Choroid plexus epithelial cell (primary cell): ENCODE data around the gene LYPLA2.
"Not testable (repeated sequence)": the region's sequence is repeated elsewhere in the genome, so short reads cannot be mapped to it uniquely, and the experiment has no call there.

Experiments
- DNase-seq: peaks from one replicate; pipeline ENCODE4 v3.0.0-alpha.2; 2010; ENCODE audit warnings: low read depth
- H3K4me3 ChIP-seq: 2 replicates; pipeline ENCODE4 v1.5.1; 2011; ENCODE audit warnings: low read depth, mild to moderate bottlenecking, control low read depth, low read length, moderate library complexity
- CTCF ChIP-seq: conservative IDR thresholded peaks from 2 replicates; pipeline ENCODE4 v1.5.1; 2011; ENCODE audit warnings: low read depth, mild to moderate bottlenecking, control low read depth, inconsistent platforms, low read length, moderate library complexity

LYPLA2 gene

DNA sequence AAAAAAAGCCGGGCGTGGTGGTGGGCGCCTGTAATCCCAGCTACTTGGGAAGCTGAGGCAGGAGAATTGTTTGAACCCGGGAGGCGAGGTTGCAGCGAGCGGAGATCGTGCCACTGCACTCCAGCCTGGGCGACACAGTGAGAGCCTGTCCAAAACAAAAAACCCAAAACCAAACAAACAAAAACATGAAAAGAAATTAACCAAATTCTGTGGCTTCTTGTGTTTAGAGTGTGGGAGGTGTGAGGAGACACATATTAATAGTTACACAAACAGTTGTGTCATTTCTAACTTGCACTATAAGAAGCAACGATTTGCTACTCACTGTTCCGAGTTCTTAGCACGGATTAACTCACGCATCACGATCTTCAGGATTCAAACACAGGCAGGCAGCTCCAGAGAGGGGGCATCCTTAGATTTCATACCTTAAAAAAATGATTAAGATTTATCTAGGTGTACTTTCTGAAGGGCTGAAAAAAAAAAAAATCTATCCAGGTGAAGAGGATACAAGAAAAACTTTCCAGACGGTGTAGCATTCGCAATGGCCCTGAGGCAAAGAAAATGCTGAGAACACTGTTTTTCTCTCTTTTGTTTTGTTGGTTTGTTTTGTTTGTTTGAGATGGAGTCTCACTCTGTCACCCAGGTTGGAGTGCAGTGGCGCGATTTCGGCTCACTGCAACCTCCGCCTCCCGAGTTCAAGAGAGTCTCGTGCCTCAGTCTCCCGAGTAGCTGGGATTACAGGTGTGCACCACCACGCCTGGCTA, 35.0 kb downstream of the LYPLA2 start:
- no peak for TF ChIP-seq CTCF
- DNase-seq: no peak
- peak overlapping the region; percentile 100 for H3K4me3 ChIP-seq

DNA sequence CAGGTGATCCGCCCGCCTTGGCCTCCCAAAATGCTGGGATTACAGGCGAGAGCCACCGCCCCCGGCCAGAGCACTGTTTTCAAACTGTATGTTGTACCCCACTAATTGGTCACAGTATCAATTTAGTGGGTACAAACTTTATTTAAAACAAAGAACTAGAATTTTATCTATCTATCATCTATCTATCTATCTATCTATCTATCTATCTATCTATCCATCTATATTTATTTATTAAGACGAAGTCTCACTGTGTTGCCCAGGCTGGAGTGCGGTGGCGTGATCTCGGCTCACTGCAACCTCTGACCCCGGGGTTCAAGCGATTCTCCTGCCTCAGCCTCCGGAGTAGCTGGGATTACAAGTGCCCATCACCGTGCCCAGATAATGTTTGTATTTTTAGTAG, 35.6 kb downstream of the LYPLA2 start:
- not testable (repeated sequence) for DNase-seq, H3K4me3 ChIP-seq

DNA sequence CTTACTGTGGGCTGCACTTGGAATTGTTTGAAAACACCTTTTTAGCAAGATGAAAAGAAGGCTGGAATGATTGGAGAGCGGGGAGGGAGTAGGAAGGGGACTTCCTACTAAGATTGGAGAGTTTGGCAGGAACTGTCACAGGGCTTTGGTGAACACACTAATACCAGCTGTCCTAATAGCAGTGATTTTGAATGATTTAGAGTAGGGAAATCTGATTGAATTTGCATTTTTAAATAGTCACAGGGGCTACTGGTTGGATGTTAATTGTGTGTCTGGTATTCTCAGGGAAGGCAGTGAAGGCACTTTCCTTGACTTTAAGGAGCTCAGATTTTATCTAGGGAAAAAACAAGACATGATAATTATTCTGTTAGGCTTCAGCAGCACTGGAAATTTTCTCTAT, 36.8 kb downstream of the LYPLA2 start:
- no peak overlapping the region for H3K4me3 ChIP-seq
- DNase-seq: no peak
- no peak for TF ChIP-seq CTCF

- not testable (repeated sequence) for DNase-seq, H3K4me3 ChIP-seq
Observed at GRCh38 chr1:23834156-23834555, 43.2 kb downstream of the LYPLA2 start.

- no peak for DNase-seq
- H3K4me3 ChIP-seq: no peak overlapping the region
- no peak for TF ChIP-seq CTCF
Observed at GRCh38 chr1:23836037-23836436, 45.1 kb downstream of the LYPLA2 start.

GRCh38 chr1:23837908-23838307, 47.0 kb downstream of the LYPLA2 start:
- DNase-seq: no peak
- no peak for TF ChIP-seq CTCF
- H3K4me3 ChIP-seq: no peak overlapping the region

GRCh38 chr1:23838401-23838866, 47.5 kb downstream of the LYPLA2 start:
- H3K4me3 ChIP-seq: peak overlapping the region; percentile 46
- no peak for TF ChIP-seq CTCF
- peak; percentile 20 for DNase-seq

DNA sequence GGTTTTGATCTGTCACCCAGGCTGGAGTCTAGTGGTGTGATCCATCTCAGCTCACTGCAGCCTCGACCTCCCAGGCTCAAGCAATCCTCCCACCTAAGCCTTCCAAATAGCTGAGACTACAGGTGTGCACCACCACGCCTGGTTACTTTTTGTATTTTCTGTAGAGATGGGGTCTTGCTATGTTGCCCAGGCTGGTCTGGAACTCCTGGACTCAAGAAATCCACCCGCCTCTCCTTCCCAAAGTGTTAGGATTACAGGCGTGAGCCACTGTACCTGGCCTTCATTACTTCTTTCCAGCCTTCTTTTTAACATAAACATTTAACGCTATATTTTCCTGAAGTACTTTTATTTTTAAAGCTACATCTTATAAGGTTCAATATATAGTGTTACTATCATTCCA, 52.7 kb downstream of the LYPLA2 start:
- no peak overlapping the region for H3K4me3 ChIP-seq
- no peak for DNase-seq
- no peak for TF ChIP-seq CTCF
